GM19395 (cell line): ENCODE measurements around the gene FBXW2.
A peak's percentile ranks its signal among the peaks of the same experiment; 100 is the strongest.

Source experiments
- ATAC-seq: cut with Tn5 transposase; IDR thresholded peaks from one replicate; pipeline ENCODE4 v1.9.1; 2021; ENCODE audit warnings: mild to moderate bottlenecking, moderate library complexity; ENCODE audit not compliant: unreplicated experiment

Gene FBXW2

DNA sequence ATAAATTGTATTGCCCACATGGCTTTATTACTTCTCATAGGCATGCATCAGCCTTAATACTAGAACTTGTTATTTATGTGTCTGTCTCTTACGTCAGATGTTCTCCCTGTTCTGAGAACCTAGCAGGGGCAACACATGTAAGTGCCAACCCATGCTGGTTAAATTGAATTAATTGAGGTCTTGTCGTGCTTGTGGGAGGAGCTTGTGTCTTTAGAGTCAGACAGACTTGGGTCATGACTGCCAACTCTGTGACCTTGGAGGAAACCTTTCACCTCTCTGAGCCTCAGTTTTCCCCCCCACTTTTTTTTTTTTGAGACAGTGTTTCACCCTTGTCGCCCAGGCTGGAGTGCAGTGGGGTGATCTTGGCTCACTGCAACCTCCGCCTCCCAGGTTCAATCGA, 76.7 kb downstream of the FBXW2 start:
- ATAC-seq: no peak

DNA sequence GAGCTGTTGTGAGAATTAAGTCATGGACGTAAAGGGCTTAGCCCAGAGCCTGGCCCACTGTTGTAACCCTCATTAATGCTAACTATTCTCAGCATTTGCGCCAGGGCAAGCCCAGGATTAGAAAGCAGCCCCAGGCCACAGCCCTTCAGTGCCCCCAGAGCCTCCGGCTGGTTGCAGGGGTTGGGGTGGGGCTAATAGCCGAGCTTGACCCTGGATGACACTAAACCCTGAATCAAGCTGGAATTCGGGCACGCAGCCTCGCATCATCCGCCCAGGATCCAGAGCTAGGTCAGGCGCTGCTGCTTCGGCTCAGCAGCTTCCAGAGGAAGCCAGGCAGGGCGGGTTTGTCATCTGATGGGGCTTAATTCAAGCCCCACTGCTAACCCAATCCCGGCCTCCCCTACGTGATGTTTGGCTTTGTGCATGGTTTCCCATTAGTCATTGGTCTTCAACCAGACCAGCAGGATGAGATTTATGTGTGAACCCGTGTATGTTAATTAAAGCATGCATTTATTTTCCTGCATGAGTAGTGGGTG, 77.8 kb downstream of the FBXW2 start:
- ATAC-seq: no peak

DNA sequence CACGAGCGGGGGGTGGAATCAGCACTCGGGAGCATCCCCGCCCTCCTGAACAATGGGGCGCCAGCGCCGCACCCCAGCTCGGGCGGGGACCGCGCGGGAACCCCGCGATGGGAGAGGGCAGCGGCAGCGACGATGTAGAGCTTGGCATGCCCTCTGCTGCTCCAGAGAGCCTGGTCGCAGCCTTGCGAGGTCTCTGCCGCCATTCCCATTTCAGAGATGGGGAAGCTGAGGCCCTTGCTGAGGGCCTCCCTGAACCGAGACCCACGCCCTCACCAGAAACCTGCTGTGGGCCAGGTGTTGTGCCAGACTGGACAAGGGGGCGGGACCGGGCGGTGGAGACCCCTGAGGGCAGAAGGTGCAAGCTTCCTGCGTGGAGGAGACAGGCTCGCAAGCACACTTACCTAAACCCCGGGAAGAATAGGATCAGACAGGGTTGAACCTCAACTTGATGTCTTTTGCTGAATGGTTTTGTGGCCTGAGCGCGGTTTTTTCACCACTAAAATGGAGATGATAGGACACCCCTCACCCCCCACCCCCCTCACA, 78.3 kb downstream of the FBXW2 start:
- peak; percentile 36 for ATAC-seq

DNA sequence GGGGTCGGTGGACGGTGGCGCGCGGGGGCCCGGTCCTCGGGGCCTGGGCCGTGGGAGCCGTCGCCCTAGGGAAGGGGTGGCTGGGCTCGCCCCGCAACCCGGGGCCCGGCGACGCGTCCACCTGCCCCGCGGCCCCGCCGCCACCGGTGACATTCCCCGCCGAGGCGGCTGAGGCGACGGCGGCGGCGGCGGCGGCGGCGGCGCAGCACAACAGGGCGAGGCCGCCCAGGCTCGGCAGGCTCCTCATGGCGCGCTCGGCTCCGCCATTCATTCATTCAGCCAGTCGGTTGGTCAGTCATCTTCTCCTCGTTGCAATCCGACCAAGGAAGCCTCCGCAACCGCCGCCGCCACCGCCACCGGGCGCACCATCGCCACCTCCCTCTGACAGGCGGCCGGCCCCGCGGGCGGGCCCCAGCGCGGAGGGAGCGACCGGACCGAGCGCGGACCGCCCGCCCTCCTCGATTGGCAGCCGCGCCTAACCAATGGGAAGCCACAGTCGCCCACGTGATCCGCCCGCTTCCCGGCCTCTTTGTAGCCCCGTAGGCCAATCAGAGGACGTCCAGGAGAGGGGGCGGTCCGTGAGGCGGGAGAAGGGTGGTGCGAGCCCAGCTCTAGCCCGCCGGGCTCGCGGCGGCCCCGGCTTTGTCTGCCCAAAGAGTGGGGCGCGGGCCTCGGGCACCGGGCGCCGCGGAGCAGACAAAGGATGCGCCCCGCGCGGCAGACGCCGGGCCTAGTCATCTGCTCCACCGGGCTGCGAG, 78.9 kb downstream of the FBXW2 start, which contains the start of gene MEGF9:
TSS of gene MEGF9 (minus strand) at position 383 of the 758 bp plus-strand sequence. CDS start at position 271, 112 bp downstream.
- peak; percentile 92 for ATAC-seq

DNA sequence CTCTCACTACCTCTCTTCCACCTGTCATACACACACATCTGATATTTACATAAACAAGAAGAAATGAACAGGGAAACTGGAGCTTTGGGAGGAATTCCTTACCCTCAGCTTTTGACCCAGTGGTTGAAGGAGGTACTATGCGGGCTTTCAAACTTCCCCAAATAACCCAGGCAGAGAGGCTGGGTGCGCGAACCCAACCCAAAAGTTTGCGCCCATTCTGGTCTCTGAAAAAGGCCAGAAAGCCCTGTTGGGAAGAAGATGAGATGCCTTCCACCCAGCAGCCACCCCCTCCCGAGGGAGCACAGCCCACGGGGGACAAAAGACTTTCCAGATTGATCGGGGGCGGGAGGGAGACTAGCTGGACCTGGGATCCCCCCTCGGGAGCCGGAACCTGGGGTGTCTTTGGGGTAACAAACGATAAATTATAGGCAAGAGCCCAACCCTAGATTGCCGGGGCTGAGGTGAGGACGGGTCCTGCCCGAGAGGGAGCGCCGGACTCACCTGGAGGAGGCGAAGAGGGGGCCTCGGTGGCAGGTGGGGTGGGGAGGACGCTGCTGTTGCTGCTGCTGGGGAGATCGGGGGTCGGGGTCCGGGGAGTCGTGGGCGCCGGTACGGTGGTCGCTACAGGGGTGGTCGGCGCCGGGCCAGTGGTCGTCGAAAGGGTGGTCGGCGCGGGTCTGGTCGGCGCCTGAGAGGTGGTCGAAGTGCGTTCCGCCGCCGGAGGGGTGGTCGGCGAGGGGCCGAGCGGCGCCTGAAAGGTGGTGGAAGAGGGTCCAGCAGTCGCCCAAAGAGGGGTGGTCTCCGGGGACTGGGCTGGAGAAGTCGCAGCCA, 79.7 kb downstream of the FBXW2 start:
- no peak for ATAC-seq

DNA sequence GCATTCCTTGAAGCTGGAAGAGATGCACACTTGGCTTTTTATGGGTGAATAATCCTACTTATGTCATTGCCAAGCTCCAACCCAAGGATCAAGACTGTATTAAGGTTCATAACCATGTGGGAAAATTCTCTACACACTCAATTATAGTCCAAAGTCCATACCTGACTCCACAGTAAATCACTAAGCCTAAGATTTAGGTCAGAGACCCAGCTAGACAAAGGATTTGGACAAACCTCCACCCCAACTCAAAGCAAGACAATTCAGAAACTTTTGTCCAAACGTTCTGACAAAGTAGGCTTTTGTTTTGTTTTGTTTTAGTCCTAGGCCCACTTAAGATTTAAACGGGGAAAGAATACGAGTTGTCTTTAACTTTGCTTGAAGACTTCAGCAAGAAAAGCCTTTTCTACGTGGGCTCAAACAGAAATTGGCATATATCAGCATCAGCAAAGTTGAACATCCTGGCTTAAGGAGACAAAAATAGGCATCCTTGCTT, 80.6 kb downstream of the FBXW2 start:
- no peak for ATAC-seq

DNA sequence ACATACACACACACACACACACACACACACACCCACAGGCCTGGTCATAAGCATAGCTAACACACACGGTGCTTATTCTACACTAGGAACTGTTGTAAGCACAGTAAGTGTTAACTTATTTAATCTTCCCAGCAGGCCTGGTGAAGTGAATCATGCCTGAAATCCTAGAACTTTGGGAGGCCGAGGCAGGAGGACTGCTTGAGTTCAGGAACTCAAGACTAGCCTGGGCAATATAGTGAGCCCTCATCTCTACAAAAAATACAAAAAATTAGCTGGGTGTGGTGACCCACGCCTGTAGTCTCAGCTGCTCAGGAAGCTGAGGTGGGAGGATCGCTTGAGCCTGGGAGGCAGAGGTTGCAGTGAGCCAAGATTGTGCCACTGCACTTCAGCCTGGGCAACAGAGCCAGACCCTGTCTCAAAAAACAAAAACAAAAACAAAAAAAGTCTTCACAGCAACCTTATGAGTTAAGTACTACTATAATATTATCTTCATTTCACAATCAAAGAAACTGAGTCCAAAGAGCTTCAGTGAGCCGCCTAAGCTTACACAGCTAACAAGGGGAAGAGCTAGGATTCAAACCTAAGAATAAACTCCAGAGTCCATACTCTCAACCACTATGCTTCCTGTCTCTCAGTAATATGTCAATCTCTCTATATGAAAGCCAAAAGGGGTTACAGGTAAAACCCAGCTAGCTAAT, 81.2 kb downstream of the FBXW2 start:
- ATAC-seq: no peak

DNA sequence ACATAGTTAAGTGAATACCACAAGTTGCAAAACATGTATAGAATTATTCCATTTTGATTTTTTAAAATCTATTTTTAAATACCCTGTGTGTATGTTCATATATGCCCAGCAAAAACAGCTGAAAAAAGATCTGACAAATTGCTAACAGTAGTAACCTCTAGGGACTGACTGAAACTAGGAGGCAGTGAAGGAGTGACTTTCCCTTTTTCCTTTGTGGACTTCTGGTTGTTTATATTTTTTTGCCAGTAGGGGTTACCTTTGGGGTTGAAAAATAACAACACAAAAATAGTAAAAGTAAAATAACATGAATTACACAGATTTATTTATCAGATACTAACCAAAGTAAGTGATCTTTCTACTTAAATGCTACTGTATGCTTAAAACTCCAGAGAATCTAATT, 81.9 kb downstream of the FBXW2 start:
- no peak for ATAC-seq

DNA sequence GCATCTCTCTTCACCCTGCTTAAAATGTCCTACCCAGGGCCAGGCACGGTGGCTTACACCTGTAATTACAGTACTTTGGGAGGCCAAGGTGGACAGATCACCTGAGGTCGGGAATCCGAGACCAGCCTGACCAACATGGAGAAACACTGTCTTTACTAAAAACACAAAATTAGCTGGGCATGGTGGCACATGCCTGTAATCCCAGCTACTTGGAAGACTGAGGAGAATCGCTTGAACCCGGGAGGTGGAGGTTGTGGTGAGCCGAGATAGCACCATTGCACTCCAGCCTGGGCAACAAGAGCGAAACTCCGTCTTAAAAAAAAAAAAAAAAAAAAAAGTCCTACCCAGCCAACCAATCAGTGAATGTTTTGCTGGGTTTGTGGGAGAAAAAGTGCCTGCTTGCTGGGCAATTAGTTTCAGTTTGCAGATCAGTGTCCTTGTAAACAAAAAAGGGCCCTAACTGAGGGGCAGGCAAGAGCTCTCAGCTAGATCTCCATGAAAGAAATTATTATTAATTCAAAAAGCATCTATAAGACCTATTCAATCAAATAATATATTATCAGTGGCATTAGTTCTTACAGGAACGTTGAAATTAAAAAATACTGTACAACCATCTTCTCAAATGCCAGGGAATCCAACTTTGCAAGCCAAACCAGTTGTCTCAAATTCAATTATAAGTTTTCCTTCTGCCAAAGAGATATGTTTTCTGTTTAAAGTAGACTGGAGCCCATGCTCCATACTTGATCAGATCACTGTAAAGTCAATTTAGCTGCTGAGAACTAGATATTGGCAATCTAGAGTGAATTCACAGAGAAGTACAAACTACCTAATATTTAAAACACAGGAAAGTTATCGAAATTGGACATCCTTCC, 82.9 kb downstream of the FBXW2 start:
- ATAC-seq: no peak

DNA sequence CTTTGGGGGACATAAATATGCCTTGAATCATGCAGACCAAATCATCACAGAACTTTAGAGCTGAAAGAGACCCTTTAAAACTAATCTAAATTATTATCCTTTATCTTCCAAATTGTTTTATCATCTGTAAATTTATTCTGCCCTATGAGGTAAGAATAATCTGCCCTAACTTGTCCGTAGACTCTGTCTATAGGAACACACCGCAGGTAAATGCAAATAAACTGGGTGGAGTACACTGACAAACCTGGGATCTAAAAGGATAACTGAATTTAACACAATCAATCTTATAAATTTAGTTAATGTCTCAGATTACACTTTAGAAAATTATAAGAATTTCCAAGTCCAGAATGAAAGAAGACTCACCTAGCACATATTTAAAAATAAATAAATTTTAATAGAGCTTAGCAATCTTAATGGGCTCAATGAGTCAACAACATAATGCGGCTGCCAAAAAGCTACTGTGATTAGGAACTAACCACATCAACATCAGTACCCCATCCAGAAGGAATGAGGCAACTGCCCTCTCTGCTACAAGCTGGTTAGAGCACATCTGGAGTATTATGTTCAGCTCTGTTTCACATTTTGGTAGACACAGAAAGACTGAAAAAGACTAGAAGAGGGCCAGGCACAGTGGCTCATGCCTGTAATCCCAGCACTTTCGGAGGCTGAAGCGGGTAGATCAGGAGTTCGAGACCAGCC, 84.5 kb downstream of the FBXW2 start:
- ATAC-seq: no peak

DNA sequence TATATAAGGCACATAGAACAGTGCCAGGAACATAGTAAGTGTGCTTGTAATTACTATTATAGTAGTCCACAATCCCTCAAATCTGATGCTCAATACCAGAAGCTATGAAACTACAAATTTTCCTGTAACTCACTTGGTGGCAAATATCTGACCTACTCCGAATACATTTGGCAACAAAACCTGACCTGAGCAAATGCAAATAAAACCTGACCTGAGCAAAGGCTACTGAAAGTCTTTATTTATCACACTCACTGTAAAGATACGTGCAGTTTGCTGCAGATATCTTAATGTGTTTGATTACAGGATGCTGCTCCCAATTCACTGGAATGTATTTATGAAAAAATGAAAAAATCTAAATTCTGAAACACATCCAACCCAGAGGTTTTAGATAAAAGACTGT, 86.0 kb downstream of the FBXW2 start:
- ATAC-seq: no peak
